Measurements from ENCODE around the gene FCHO2. TPM values are rescaled to one million over a fixed set of nuclear protein-coding genes. Genes with fewer than 3 reads are reported as not detected.

The FCHO2 gene
- total and polyA plus RNA-seq, 10 of the 15 experiments (the other 5 are each of a cell fraction or from before 2014, with no cell fraction given) = 0.05 to 1.4 (median 0.18) TPM

- ATAC-seq = no peak
- RAD21 ChIA-PET (ENCODE audit: unreplicated experiment) = no interaction called here
- POLR2A ChIA-PET = no interaction called here
These were observed 158.3 kb downstream of the FCHO2 start for GRCh38 chr5:73114044-73114688.

More at GRCh38 chr5:73114044-73114688, 158.3 kb downstream of the FCHO2 start:
- Histone ChIP-seq H3K36me3 (ENCODE audit: control insufficient read depth in 2 of 2, insufficient read depth in 2 of 2, low read length in 1 of 2) (no peaks in the 10 kb centered on the region), H3K9ac (ENCODE audit: control insufficient read depth, insufficient read depth, low read length) (no peak overlapping the region), H4K20me1 (ENCODE audit: control insufficient read depth, insufficient read depth) (no peaks in the 10 kb centered on the region), H3K27me3 (replicated peaks in 1 of 2; ENCODE audit: control insufficient read depth in 2 of 2, insufficient read depth in 2 of 2, low read length in 1 of 2) (peaks cover 0 to 4% of the 10 kb centered on the region in 2 experiments; a peak in 2 of 4 replicates), H3K79me2 (ENCODE audit: control insufficient read depth, insufficient read depth, low read length) (no peaks in the 10 kb centered on the region), H3K4me1 (ENCODE audit: control insufficient read depth, insufficient read depth, low read length) (no peaks in the 10 kb centered on the region), H3K4me3 (no peak overlapping the region), H2AFZ (ENCODE audit: control insufficient read depth, low read depth, low read length) (no peak overlapping the region), H3K27ac (ENCODE audit: control insufficient read depth, insufficient read depth) (no peak overlapping the region), H3K9me3 (replicated peaks; ENCODE audit: control insufficient read depth, insufficient read depth, low read length) (no peaks in the 10 kb centered on the region), H3K4me2 (ENCODE audit: control insufficient read depth, insufficient read depth) (no peak overlapping the region)
- DNase-seq (ENCODE audit: low read depth, low spot score) = no peak
- BruUV-seq (replicated peaks) = no TSS peak
- 0% methylated on average over 3 of the region's 3 CpGs for WGBS (ENCODE audit: insufficient coverage, insufficient replicate concordance, low lambda C conversion rate, missing lambda C conversion rate)
- intact Hi-C loops (cut with micrococcal nuclease; ENCODE audit: unreplicated experiment) = no loop called here
- no peak for FAIRE-seq
- TF ChIP-seq ZNF592 (IDR thresholded peaks at IDR 0.05) = no peak
- TF ChIP-seq RBBP5 (conservative IDR thresholded peaks at IDR 0.05) = no peak
- TF ChIP-seq E4F1 (IDR thresholded peaks at IDR 0.05; ENCODE audit: borderline replicate concordance, partially characterized antibody) = no peak
- TF ChIP-seq ZBTB11 (CRISPR knock-in tag; IDR thresholded peaks at IDR 0.05) = no peak
- no peak for TF ChIP-seq BHLHE40 (IDR thresholded peaks at IDR 0.05; ENCODE audit: borderline replicate concordance in 1 of 2, low read depth in 2 of 2, low read length in 1 of 2)
- no peak for TF ChIP-seq BRCA1 (IDR thresholded peaks at IDR 0.05; ENCODE audit: low read depth, low read length)
- TF ChIP-seq POLR2A (IDR thresholded peaks at IDR 0.05; ENCODE audit: low read depth, low read length) = no peak
- no peak for TF ChIP-seq SPI1 (IDR thresholded peaks at IDR 0.05; ENCODE audit: borderline replicate concordance, insufficient read depth, low read depth, low read length)
- no peak for TF ChIP-seq CBX5 (IDR thresholded peaks at IDR 0.05; ENCODE audit: low read depth)
- TF ChIP-seq ZNF384 (IDR thresholded peaks at IDR 0.05; ENCODE audit: borderline replicate concordance, low read depth, low read length) = no peak
- no peak for TF ChIP-seq FOS (IDR thresholded peaks at IDR 0.05; ENCODE audit: borderline replicate concordance, extremely low read depth, insufficient read length)
- SMC1A ChIA-PET (ENCODE audit: uncharacterized antibody, unreplicated experiment) = no interaction called here
- CTCF ChIA-PET = no interaction called here
- in situ Hi-C loops (cut with MboI) = no loop called here

Data from GM12878 (cell line).